ENCODE results near the gene OTX2.

- TF ChIP-seq CTCF (conservative IDR thresholded peaks at IDR 0.05 in 1 of 2, IDR thresholded peaks at IDR 0.05 in 1 of 2; ENCODE audit: low read depth in 1 of 2, low read length in 2 of 2) (no peak), EZH2 (IDR thresholded peaks at IDR 0.05; ENCODE audit: low read length, missing control alignments) (no peak)
These were observed 16.2 kb downstream of the OTX2 start for GRCh38 chr14:56794088-56794556.
